GM12878 (cell line): ENCODE results near the gene ETS1. TPM values are rescaled to one million over a fixed set of nuclear protein-coding genes. Genes with fewer than 3 reads are reported as not detected.

Experiments used
- ASH2L ChIP-seq: fragments of 300-600, 200-600 bp; sonication (generic); IDR thresholded peaks from 2 replicates; pipeline ENCODE4 v1.6.1; 2017; ENCODE audit warnings: low read depth, mild to moderate bottlenecking, borderline replicate concordance
- CHD1 ChIP-seq: IDR thresholded peaks from 2 replicates; pipeline ENCODE4 v1.6.1; 2012; ENCODE audit warnings: low read depth, low read length, improper control_type of control experiment
- CHD2 ChIP-seq: IDR thresholded peaks from 2 replicates; pipeline ENCODE4 v1.6.1; 2011; ENCODE audit warnings: low read depth, low read length, improper control_type of control experiment, borderline replicate concordance
- E2F8 ChIP-seq: fragments of 450-650 bp; IDR thresholded peaks from 2 replicates; pipeline ENCODE4 v1.6.1; 2018; ENCODE audit warnings: mild to moderate bottlenecking, low read depth, moderate library complexity; ENCODE audit not compliant: partially characterized antibody
- FOXK2 ChIP-seq: fragments of 450-650 bp; IDR thresholded peaks from 2 replicates; pipeline ENCODE4 v1.6.1; 2017; ENCODE audit warnings: mild to moderate bottlenecking, moderate library complexity
- GABPA ChIP-seq: IDR thresholded peaks from 2 replicates; pipeline ENCODE4 v1.6.1; 2014; ENCODE audit warnings: antibody characterized with exemption, low read depth, mild to moderate bottlenecking, inconsistent platforms
- GATAD2B ChIP-seq: fragments of 450-650 bp; conservative IDR thresholded peaks from 2 replicates; pipeline ENCODE4 v1.6.1; 2017; ENCODE audit warnings: low read depth, mild to moderate bottlenecking, moderate library complexity
- IRF4 ChIP-seq: IDR thresholded peaks from 2 replicates; pipeline ENCODE4 v1.6.1; 2011; ENCODE audit warnings: low read depth, low read length
- JUNB ChIP-seq: IDR thresholded peaks from 2 replicates; pipeline ENCODE4 v1.6.1; 2016; ENCODE audit warnings: antibody characterized with exemption, mild to moderate bottlenecking
- LARP7 ChIP-seq: fragments of 450-650 bp; IDR thresholded peaks from 2 replicates; pipeline ENCODE4 v1.6.1; 2017; ENCODE audit warnings: mild to moderate bottlenecking
- MTA2 ChIP-seq: fragments of 450-650 bp; IDR thresholded peaks from 2 replicates; pipeline ENCODE4 v1.6.1; 2016; ENCODE audit warnings: low read depth, mild to moderate bottlenecking, moderate library complexity
- NKRF ChIP-seq: fragments of 450-650 bp; conservative IDR thresholded peaks from 2 replicates; pipeline ENCODE4 v1.6.1; 2017; ENCODE audit warnings: mild to moderate bottlenecking, moderate library complexity
- NRF1 ChIP-seq: conservative IDR thresholded peaks from 2 replicates; pipeline ENCODE4 v1.6.1; 2011; ENCODE audit warnings: mild to moderate bottlenecking, low read depth, low read length, improper control_type of control experiment
- POLR2A ChIP-seq: IDR thresholded peaks from 2 replicates; pipeline ENCODE4 v1.6.1; 2011; ENCODE audit warnings: low read depth, mild to moderate bottlenecking, low read length
- RAD21 ChIP-seq: IDR thresholded peaks from 2 replicates; pipeline ENCODE4 v1.6.1; 2011; ENCODE audit warnings: mild to moderate bottlenecking, low read depth, low read length, moderate library complexity; ENCODE audit not compliant: insufficient read depth
- RCOR1 ChIP-seq: conservative IDR thresholded peaks from 2 replicates; pipeline ENCODE4 v1.6.1; 2012; ENCODE audit warnings: low read depth, low read length, improper control_type of control experiment
- SRF ChIP-seq, 2 experiments: IDR thresholded peaks; 2 replicates each; pipeline ENCODE4 v1.6.1; 2011; ENCODE audit warnings: low read depth in 2 of 2, low read length in 2 of 2, mild to moderate bottlenecking in 1 of 2, moderate library complexity in 1 of 2
- SUZ12 ChIP-seq: fragments of 200-600 bp; sonication (generic); IDR thresholded peaks from one replicate; pipeline ENCODE4 v1.6.1; 2018; ENCODE audit warnings: antibody characterized with exemption, mild to moderate bottlenecking; ENCODE audit not compliant: unreplicated experiment
- TCF3 ChIP-seq: IDR thresholded peaks from 2 replicates; pipeline ENCODE4 v1.6.1; 2012; ENCODE audit warnings: low read depth, mild to moderate bottlenecking, low read length, borderline replicate concordance; ENCODE audit not compliant: insufficient read depth
- ZNF24 ChIP-seq: fragments of 450-650 bp; IDR thresholded peaks from 2 replicates; pipeline ENCODE4 v1.6.1; 2017; ENCODE audit warnings: antibody characterized with exemption, mild to moderate bottlenecking
- ZNF274 ChIP-seq: IDR thresholded peaks from one replicate; pipeline ENCODE4 v1.8.0; 2011; ENCODE audit not compliant: insufficient read length, insufficient read depth
- ZNF384 ChIP-seq: IDR thresholded peaks from 2 replicates; pipeline ENCODE4 v1.6.1; 2012; ENCODE audit warnings: low read depth, mild to moderate bottlenecking, low read length, improper control_type of control experiment, borderline replicate concordance
- ZZZ3 ChIP-seq: IDR thresholded peaks from 2 replicates; pipeline ENCODE4 v1.6.1; 2011; ENCODE audit warnings: low read depth; ENCODE audit not compliant: control insufficient read depth, insufficient read length
- polyA plus RNA-seq, 11 experiments: library from polyadenylated mRNA; depleted of rRNA in 4 of 11; unstranded in 6 of 11; stranded (reverse) in 5 of 11; fragments of >200 nt; fragmentation: Nextera tagmentation in 4 of 11; fragmentation: Illumina TruSeq in 1 of 11; extraction: Ambion mirVana in 4 of 11; extraction: Trizol in 1 of 11; gene quantifications; 1 replicate in 1 of 11; 2 replicates in 10 of 11; pipeline versions ENCODE4 v1.2.1 to v1.2.3, GENCODE V29; 2011 to 2016; ENCODE audit warnings: inconsistent platforms in 2 of 11, missing spikeins in 2 of 11, low read depth in 1 of 11
- total RNA-seq, 4 experiments: library from RNA; depleted of rRNA in 3 of 4; stranded (reverse); fragments of >200 nt in 3 of 4; fragmentation: Illumina TruSeq in 1 of 4; extraction: Trizol in 1 of 4; gene quantifications; 2 replicates each; pipeline versions ENCODE4 v1.2.1 to v1.2.3, GENCODE V29; 2013 to 2021
- TF ChIP-seq, protein P1 (sequence below): fragments of 450-650 bp; formaldehyde crosslinking; IDR thresholded peaks from 2 replicates; pipeline ENCODE4 v1.4.0; 2022; ENCODE audit warnings: mild to moderate bottlenecking, moderate library complexity

ETS1 gene
- total and polyA plus RNA-seq, 10 of the 15 experiments (the other 5 are each of a cell fraction or from before 2014, with no cell fraction given) = 12.5 to 112 (median 55.5) TPM

GRCh38 chr11:128497061-128497775, 90.1 kb downstream of the ETS1 start (continued):
- TF ChIP-seq, protein P1, sequence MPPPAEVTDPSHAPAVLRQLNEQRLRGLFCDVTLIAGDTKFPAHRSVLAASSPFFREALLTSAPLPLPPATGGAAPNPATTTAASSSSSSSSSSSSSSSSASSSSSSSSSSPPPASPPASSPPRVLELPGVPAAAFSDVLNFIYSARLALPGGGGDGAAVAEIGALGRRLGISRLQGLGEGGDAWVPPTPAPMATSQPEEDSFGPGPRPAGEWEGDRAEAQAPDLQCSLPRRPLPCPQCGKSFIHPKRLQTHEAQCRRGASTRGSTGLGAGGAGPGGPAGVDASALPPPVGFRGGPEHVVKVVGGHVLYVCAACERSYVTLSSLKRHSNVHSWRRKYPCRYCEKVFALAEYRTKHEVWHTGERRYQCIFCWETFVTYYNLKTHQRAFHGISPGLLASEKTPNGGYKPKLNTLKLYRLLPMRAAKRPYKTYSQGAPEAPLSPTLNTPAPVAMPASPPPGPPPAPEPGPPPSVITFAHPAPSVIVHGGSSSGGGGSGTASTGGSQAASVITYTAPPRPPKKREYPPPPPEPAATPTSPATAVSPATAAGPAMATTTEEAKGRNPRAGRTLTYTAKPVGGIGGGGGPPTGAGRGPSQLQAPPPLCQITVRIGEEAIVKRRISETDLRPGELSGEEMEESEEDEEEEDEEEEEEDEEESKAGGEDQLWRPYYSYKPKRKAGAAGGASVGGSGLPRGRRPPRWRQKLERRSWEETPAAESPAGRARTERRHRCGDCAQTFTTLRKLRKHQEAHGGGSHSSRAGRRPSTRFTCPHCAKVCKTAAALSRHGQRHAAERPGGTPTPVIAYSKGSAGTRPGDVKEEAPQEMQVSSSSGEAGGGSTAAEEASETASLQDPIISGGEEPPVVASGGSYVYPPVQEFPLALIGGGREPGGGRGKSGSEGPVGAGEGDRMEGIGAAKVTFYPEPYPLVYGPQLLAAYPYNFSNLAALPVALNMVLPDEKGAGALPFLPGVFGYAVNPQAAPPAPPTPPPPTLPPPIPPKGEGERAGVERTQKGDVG = no peak
- TF ChIP-seq RAD21 (0 out of 2 replicates have a peak, but pooled peaks have one; percentile 4), IRF4 (peak; percentile 42; the same call in 1 of the 2 replicates), CHD2 (no peak), ZNF384 (no peak), SUZ12 (no peak), ZNF24 (no peak), NRF1 (no peak), GABPA (no peak), POLR2A (peak; percentile 53; the same call in 1 of the 2 replicates), ASH2L (no peak), ZZZ3 (no peak), FOXK2 (no peak), JUNB (peak; percentile 44; the same call in 1 of the 2 replicates), LARP7 (no peak), TCF3 (0 out of 2 replicates have a peak, but pooled peaks have one; percentile 5), E2F8 (no peak), MTA2 (no peak), RCOR1 (no peak), GATAD2B (peak; percentile 45; the same call in 1 of the 2 replicates), SRF (IDR thresholded peaks at IDR 0.05; ENCODE audit: low read depth in 2 of 2, low read length in 2 of 2) (no peak), NKRF (no peak), CHD1 (no peak), ZNF274 (no peak)
